GM12801 (cell line): ENCODE measurements around the gene CEMIP2.

ENCODE experiments used
- CTCF ChIP-seq: IDR thresholded peaks from one replicate; pipeline ENCODE4 v1.5.1; 2011; ENCODE audit warnings: control low read depth; ENCODE audit not compliant: insufficient read length; ENCODE audit errors: extremely low read depth

Gene CEMIP2

GRCh38 chr9:71663216-71663615 is 105.1 kb downstream of the CEMIP2 start:
- no peak for TF ChIP-seq CTCF

GRCh38 chr9:71662082-71662481 is 106.2 kb downstream of the CEMIP2 start:
- TF ChIP-seq CTCF: no peak

- TF ChIP-seq CTCF: no peak
These were observed 111.8 kb downstream of the CEMIP2 start for GRCh38 chr9:71656496-71656895.

- TF ChIP-seq CTCF: no peak
These were observed 112.5 kb downstream of the CEMIP2 start for GRCh38 chr9:71655778-71656177.

GRCh38 chr9:71655141-71655540 is 113.2 kb downstream of the CEMIP2 start:
- no peak for TF ChIP-seq CTCF

GRCh38 chr9:71652480-71652879 is 115.8 kb downstream of the CEMIP2 start:
- no peak for TF ChIP-seq CTCF

- no peak for TF ChIP-seq CTCF
These were observed 119.9 kb downstream of the CEMIP2 start for GRCh38 chr9:71648453-71648852.

GRCh38 chr9:71647094-71647591 is 121.2 kb downstream of the CEMIP2 start:
- TF ChIP-seq CTCF: no peak
